ENCODE results near the gene LRP8.
"Not testable (repeated sequence)": the region's sequence is repeated elsewhere in the genome, so short reads cannot be mapped to it uniquely, and the experiment has no call there.

Gene LRP8

GRCh38 chr1:53285546-53285945 is 42.3 kb downstream of the LRP8 start:
- DNase-seq (ENCODE audit: low spot score): no peak
- H3K27ac ChIP-seq: no peak overlapping the region
- POLR2A ChIA-PET (ENCODE audit: low non-redundant PET): no interaction called here
- TF ChIP-seq, protein P1, sequence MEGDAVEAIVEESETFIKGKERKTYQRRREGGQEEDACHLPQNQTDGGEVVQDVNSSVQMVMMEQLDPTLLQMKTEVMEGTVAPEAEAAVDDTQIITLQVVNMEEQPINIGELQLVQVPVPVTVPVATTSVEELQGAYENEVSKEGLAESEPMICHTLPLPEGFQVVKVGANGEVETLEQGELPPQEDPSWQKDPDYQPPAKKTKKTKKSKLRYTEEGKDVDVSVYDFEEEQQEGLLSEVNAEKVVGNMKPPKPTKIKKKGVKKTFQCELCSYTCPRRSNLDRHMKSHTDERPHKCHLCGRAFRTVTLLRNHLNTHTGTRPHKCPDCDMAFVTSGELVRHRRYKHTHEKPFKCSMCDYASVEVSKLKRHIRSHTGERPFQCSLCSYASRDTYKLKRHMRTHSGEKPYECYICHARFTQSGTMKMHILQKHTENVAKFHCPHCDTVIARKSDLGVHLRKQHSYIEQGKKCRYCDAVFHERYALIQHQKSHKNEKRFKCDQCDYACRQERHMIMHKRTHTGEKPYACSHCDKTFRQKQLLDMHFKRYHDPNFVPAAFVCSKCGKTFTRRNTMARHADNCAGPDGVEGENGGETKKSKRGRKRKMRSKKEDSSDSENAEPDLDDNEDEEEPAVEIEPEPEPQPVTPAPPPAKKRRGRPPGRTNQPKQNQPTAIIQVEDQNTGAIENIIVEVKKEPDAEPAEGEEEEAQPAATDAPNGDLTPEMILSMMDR (conservative IDR thresholded peaks at IDR 0.05; ENCODE audit: low read depth): no peak
- CTCF ChIA-PET: no interaction called here

DNA sequence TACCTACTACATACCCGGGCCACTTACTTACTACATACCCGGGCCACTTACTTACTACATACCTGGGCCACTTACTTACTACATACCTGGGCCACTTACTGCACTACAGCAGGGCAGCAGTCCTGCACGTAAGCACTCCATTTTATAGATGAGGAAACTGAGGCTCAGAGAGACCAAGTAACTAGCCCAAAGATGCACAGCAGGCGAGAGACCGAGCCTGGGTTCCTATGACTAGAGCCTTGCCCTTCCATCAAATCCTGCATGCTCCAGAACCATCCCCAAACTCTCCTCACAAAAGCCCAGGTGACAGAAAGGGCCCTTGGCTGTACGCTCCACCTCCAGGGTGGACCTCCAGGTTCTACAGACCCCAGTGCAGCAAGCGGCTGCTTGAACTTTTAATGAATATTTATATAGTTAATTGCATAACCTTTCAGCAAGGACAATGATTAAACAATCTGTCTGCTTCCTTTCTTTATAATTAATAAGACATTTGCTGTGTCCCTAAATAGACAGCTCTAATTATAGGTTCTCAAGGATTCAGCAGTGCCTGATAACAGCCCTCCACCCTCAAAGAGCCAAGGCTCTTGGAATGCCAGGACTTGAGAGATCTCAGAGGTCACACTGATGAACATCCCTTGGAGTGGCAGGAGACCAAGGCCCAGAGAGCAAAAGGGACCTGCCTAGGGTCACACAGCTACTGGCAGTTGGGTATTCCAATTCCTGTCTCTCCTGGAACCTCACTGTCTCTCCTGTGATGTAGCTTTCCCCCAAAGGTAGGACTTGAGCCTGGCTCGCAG is 43.4 kb downstream of the LRP8 start:
- DNase-seq (ENCODE audit: low spot score): no peak
- ChIA-PET POLR2A (ENCODE audit: low non-redundant PET) (no interaction called here), CTCF (no interaction called here)
- no peak overlapping the region for H3K27ac ChIP-seq
- TF ChIP-seq, protein P1 (conservative IDR thresholded peaks at IDR 0.05; ENCODE audit: low read depth): no peak

- DNase-seq (ENCODE audit: low spot score); CTCF ChIA-PET; POLR2A ChIA-PET (ENCODE audit: low non-redundant PET); H3K27ac ChIP-seq: not testable (repeated sequence)
Measured at GRCh38 chr1:53283156-53283555, 44.7 kb downstream of the LRP8 start.

- 0 out of 2 replicates have a peak overlapping the region, but pooled peaks have one; percentile 42 for H3K27ac ChIP-seq
- ChIA-PET CTCF (interaction anchor here (0.8 kb wide), 1 partner anchor 112 kb away, joined by 5 read pairs; no protein-coding TSS in a partner anchor), POLR2A (ENCODE audit: low non-redundant PET) (no interaction called here)
- DNase-seq (ENCODE audit: low spot score): no peak
- TF ChIP-seq, protein P1 (conservative IDR thresholded peaks at IDR 0.05; ENCODE audit: low read depth): no peak
Measured at GRCh38 chr1:53281133-53281532, 46.7 kb downstream of the LRP8 start.

- TF ChIP-seq, protein P1 (conservative IDR thresholded peaks at IDR 0.05; ENCODE audit: low read depth): no peak
- ChIA-PET CTCF (interaction anchor here (0.8 kb wide), 1 partner anchor 113 kb away, joined by 5 read pairs; no protein-coding TSS in a partner anchor), POLR2A (ENCODE audit: low non-redundant PET) (no interaction called here)
- H3K27ac ChIP-seq: peak overlapping the region; percentile 42
- no peak for DNase-seq (ENCODE audit: low spot score)
Measured at GRCh38 chr1:53280496-53280895, 47.4 kb downstream of the LRP8 start.

- ChIA-PET CTCF (interaction anchor here (0.8 to 3.4 kb wide), 4 partner anchors 13 to 117 kb away, joined by 3 to 40 read pairs (median 10); no protein-coding TSS in a partner anchor), POLR2A (ENCODE audit: low non-redundant PET) (no interaction called here)
- TF ChIP-seq, protein P1 (conservative IDR thresholded peaks at IDR 0.05; ENCODE audit: low read depth): no peak
- H3K27ac ChIP-seq: peak overlapping the region; percentile 42
- no peak for DNase-seq (ENCODE audit: low spot score)
Measured at GRCh38 chr1:53279296-53280200, 48.3 kb downstream of the LRP8 start.

All from RWPE1 (cell line).